ENCODE measurements around the gene CLIP3.

DNA sequence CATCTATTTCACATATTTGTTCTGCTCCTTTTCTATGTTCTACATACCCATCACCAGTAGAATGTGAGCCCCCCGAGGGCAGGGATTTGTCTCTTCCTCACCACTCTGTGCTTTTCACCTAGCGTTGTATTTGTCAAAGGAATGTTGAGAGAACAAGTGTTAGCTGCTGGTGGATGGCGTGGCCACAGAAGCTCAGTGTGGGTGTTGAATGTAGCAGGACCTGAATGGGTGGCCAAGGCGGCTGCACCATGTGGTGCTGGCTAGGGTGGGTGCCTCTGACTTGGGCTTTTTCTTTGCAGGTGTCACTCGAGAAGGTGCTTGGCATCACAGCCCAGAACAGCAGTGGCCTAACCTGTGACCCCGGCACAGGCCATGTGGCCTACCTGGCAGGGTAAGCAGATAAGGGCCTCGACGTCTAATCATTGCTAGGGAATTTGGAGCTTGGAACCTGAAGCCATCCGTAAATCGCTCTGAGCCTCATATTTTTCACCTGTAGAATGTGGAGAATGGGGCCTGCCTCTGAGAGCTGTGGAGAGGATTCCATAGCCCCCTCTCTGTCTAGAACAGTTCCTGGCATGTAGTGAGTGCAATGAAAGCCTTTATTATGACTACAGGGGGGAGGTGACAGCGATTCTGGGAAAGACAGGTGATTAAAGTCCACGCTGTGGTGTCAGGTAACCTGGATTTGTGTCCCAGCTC is 26.0 kb upstream of the CLIP3 start:
- TF ChIP-seq EZH2 (IDR thresholded peaks at IDR 0.05; ENCODE audit: low read length, missing control alignments) (no peak), CTCF (conservative IDR thresholded peaks at IDR 0.05 in 1 of 2, IDR thresholded peaks at IDR 0.05 in 1 of 2; ENCODE audit: low read depth in 1 of 2, low read length in 2 of 2) (no peak)

Measured in fibroblast of lung (primary cell).